GM18511 (cell line): ENCODE measurements around the gene BID.
A peak's percentile ranks its signal among the peaks of the same experiment; 100 is the strongest.
"Not testable (repeated sequence)": the region's sequence is repeated elsewhere in the genome, so short reads cannot be mapped to it uniquely, and the experiment has no call there.

Experiments
- ATAC-seq: cut with Tn5 transposase; IDR thresholded peaks from one replicate; pipeline ENCODE4 v1.9.1; 2021; ENCODE audit warnings: mild to moderate bottlenecking, moderate library complexity; ENCODE audit not compliant: unreplicated experiment

Gene BID

DNA sequence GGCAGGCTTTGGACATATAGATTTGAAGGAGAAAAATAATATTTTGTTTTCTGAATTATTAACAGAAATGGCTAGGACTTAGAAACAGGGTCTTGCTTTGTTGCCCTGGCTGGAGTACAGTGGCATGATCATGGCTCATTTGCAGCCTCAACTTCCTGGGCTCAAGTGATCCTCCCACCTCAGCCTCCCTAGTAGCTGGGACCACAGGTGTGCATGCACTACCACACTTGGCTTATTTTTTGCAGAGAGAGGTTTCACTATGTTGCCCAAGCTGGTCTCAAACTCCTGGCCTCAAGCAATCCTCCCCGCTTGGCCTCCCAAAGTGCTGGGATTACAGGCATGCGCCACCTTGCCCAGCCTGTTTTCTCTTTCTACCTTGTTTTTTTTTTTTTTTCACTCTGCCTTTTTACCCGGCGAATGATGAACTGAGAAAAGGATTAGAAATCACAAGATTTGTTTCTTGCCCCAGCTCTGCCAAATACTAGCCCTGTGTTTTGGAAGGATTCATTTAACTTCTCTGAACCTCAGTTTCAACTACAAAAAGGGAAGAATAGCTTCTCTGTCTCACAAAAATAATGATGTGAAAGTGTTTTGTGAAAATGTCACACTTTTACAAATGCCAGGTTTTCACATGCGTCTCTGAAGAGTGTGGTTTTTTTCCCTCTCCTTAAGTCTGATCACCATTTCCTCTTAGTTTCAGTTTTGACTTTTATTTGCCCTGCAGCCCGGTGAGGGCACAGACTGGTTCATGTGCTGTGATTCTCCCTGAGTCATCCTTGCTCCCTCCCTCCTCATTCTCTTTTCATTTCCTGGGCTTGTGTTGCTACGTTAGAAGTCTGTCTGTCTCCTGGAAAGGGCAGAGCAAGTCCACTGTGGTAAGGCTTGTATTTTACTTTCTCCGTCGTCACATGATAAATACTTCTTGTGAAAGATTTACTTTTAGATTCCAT, 68.0 kb downstream of the BID start:
- ATAC-seq: peak; percentile 93

DNA sequence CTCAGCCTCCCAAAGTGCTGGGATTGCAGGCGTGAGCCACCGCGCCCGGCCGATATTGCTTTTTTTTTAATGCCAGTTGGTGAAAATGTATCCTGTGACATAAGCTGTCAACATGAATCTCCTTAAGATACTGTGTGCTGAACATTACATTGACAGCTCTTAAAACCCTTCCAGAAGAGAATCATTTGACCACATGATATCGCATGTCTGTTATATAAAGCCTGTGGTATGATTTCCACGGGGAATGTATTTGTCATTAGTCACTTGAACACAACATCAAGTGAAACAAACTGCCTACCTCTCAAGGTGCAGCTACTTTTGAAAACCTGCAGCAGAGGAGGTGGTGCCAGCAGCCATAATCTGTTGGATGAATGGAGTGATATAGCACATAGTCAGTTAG, 68.7 kb downstream of the BID start:
- no peak for ATAC-seq

DNA sequence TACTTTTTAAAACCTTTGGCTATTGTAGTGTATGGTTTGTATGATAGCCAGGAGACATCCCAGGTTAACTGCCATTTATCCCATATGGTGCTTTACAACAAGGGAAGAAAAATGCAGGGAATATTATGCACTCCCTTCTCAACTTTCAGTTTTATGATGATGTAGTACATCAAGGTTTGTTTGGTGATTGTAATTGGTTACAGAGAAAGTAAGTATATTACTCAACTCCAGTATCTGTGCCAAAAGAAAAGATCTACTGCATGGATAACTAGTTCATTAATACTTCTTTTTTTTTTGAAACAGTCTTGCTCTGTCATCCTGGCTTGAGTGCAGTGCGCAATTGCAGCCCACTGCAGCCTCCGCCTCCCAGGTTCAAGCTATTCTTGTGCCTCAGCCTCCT, 70.5 kb downstream of the BID start:
- ATAC-seq: no peak

DNA sequence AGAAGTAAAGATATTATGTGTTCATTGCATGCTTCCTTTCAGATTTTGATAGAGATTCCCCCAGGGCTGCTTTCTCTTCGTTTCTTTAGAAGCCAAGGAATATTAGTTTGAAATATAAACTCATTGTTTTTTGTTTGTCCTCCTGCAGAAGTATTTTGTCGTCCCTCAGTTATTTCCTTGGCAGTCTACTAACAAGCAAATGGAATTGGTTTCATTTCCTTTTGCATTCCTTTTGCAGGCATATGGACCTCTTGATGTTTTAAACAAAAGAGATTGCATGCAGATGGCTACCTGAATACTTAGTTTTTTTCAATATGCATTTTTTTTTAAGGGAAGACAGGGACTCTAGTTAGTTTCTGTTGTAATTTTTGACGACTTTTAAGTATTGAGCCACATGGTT, 73.5 kb downstream of the BID start:
- no peak for ATAC-seq

DNA sequence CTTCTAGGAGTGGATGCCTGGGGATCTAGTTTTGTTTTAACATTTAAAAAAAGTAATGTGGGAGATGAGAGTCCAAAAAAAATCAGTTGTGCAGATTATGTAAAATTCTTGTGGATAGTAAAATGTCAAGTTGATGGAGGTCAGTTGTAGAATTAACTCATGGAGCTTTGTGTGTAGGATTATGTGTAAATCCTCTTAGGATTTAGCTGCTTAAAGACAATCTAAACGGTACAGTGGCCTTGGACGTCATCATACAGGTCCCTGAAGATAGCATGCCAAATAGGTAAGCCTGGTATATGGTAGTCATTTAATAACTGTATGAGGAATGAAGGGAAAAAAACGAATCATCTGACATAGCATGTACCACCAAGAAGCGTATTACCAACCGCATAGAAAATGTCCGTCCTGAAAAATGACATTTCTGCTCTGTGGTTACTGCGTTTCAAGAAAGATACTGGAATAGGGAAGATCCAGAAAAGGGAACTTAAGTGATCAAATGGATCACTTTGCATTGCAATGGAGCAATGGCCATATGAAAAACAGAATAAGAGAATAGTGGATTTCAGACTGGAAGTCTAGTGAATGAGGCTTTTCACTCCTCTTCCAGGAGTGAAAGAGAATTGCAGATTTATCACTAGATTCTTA, 74.5 kb downstream of the BID start:
- ATAC-seq: no peak

DNA sequence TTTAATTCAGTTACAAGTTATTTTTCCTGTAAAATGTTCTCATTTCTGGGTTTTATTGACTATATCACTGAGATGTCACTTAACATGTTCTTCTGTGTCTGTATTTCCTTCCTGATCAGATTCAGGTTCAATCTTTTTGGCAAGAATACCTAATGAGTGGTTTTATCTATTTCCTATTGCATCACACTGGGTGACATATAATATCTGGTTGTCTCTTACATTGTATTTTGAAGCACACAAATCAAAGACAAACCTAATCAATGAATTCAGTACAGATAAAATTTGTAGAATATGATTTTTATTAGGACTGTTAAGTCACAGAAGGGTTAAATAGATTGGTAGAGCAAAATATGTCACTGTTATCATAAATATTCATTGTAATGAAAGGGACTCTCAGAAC, 75.3 kb downstream of the BID start:
- no peak for ATAC-seq

DNA sequence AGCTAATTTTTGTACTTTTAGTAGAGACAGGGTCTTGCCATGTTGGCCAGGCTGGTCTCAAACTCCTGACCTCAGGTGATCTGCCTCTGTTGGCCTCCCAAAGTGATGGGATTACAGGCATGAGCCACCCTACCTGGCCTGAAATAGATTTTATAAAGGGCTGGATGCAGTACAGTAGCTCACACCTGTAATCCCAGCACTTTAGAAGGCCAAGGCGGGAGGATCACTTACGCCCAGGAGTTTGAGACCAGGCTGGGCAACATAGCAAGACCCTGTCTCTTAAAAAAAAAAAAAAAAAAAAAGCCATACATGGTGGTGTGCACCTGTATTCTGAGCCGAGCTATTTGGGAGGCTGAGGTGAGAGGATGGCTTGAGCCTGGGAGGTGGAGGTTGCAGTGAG, 76.0 kb downstream of the BID start:
- ATAC-seq: not testable (repeated sequence)

DNA sequence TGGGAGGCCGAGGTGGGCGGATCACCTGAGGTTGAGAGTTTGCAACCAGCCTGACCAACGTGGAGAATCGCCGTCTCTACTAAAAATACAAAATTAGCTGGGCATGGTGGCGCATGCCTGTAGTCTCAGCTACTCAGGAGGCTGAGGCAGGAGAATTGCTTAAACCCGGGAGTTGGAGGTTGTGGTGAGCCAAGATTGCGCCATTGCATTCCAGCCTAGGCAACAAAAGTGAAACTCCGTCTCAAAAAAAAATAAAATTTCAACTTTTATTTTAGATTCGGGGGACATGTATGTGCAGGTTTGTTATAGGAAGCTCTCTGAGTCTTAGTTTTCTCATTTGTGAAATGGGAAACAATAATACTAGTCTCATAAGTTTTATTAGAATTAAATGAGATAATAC, 77.1 kb downstream of the BID start:
- ATAC-seq: not testable (repeated sequence)

DNA sequence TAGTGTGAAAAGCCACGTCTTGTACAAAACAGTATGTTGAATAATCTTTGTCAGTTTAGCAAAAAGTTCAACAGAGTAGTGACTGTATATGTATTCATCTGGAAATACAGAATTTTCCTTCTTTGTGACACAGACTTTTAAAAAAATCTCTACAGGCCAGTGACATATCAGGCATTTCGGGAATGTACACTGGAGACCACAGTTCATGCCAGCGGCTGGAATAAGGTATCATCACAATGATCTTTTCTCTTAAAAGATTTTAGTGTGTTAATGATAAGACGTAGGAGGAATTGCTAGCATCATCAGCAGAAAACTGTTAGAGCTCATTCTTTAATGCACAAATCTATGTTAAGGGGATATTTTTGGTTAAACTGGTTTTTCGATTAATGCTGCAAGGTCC, 78.3 kb downstream of the BID start:
- no peak for ATAC-seq

DNA sequence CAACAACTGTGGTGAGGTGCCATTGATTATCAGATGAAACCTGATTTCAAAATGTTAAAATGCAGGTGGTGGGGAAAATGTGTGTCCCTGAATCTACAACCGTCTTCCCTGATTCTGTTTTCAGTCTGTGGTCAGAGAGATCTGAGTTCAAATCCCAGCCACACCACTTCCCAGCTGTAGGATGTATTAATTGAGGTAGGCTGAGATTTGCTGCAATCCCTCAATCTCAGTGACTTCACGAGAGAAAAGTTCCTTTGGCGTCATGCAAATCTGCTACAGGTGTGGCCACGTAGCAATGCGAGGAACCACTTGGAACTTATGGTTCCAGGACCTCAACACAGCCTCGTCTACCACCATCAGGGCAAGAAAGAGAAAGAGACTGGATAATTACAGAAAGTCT, 79.5 kb downstream of the BID start:
- ATAC-seq: no peak

DNA sequence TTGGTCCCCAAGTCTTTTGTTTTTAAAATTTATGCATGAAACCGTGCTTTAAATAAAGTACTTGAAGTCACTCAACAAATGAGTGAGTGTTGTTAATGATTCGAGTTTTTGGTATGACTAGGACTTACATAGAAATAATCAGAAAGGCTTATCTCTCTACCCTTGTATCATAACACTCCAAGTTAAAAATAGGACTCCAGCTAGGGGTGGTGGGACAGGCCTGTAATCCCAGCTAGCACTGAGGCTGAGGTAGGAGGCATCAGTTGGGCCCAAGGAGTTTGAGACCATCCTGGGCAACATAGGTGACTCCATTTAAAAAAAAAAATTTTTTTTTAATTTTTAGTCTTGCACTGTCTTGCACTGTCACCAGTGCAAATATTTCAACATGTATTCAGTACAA, 80.1 kb downstream of the BID start:
- no peak for ATAC-seq

DNA sequence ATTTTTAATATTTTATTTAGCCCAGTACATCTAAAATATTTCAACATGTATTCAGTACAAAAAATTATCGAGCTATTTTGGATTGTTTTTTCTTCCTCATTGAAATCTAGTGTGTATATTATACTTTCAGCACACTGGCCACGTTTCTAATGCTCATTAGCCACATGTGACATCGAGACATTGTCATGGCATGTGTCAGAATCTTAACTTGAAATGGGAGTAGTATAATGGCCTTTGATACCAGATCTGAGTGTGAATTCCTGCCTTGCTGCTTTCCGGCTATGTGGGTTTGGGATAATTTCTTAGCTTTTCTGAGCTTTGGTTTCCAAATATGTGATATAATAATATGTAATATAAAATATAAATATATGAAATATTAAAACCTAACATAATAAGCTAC, 81.4 kb downstream of the BID start:
- no peak for ATAC-seq

DNA sequence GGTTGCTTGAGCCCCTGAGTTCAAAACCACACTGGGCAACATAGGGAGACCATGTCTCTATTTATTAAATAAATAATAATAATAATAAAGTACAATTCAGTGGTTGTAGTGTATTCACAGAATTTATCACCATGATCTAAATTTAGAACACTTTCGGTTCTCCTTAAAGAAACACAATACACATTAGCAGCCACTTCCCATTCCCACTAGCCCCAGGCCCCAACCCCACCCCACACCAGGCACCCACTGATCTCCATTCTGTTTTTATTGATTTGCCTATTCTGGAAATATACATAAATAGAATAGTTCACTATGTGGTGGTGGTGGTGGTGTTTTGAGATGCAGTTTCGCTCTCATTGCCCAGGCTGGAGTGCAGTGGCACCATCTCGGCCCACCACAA, 90.0 kb downstream of the BID start:
- no peak for ATAC-seq
